ENCODE data around the gene DCDC2C. TPM values are rescaled to one million over a fixed set of nuclear protein-coding genes. Genes with fewer than 3 reads are reported as not detected.

DCDC2C gene
- polyA plus RNA-seq, 4 donors = 0.17 to 0.92 (median 0.39) TPM; not detected in 1

DNA sequence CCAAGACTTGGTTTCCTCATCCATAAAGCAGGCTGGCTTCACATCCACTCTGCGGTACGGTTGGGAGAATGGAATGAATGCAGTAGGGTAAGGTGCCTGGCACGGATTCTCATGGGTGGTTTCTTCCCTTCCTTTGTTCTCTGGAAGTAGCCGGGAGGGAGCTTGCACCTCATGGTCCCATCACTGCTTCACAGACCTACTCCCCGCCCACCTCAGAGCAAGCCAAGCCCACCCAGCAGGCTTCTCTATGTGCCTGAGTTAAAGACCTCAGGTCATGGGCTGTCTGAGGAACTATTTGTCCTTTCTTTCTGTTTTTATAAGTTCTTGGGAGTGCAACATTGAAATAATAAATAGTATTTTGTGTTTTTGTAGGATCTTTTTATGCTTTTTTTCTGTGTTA, 3.5 kb downstream of the DCDC2C start:
- DNase-seq (ENCODE audit: low read depth in 4 of 4, low spot score in 2 of 4) = no peak

GRCh38 chr2:3708576-3708975, 5.2 kb downstream of the DCDC2C start:
- no peak for DNase-seq (ENCODE audit: low read depth in 4 of 4, low spot score in 2 of 4)

GRCh38 chr2:3709225-3709624, 5.8 kb downstream of the DCDC2C start:
- no peak for DNase-seq (ENCODE audit: low read depth in 4 of 4, low spot score in 2 of 4)

DNA sequence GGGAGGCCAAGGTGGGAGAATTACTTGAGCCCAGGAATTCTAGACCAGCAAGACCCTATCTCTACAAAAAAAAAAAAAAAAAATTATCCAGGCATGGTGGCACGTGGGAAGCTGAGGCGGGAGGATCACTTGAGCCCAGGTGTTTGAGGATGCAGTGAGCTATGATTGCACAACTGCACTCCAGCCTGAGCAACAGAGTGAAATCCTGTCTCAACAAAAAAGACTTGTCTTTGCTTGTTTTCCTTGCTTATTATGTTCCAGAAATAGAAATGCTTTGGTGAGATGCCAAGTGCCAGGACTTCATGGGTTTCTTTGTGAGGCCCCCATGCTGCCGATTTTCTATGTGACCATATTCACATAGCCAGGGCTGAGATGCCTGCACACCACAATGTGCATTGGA, 9.0 kb downstream of the DCDC2C start:
- DNase-seq (ENCODE audit: low read depth in 4 of 4, low spot score in 2 of 4) = no peak

GRCh38 chr2:3712831-3713503, 9.6 kb downstream of the DCDC2C start:
- peak in 1 of 4 donors; percentile 18 for DNase-seq (ENCODE audit: low read depth in 4 of 4, low spot score in 2 of 4)

GRCh38 chr2:3718679-3719078, 15.3 kb downstream of the DCDC2C start:
- DNase-seq (ENCODE audit: low read depth in 4 of 4, low spot score in 2 of 4) = no peak

DNA sequence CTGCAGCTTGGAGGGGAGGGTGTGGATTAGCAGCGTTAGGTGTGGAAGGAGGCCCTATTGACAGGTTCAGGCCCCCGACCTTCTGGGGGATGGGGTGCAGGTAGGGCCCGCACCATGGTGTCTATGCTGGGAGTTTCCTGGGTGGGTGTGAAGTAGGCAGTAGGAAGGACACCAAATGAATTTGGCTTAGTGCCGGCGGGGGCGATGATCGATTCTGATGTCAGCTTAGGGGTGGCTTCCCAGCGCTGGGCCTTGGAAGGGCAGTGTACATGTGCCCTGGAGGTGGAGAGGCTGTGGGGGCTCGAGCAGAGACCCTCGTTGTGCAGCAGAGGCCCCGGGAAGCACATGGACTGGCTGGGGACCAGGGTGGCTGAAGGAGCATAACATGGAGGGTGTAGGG, 21.6 kb downstream of the DCDC2C start:
- DNase-seq (ENCODE audit: low read depth in 4 of 4, low spot score in 2 of 4) = no peak

DNA sequence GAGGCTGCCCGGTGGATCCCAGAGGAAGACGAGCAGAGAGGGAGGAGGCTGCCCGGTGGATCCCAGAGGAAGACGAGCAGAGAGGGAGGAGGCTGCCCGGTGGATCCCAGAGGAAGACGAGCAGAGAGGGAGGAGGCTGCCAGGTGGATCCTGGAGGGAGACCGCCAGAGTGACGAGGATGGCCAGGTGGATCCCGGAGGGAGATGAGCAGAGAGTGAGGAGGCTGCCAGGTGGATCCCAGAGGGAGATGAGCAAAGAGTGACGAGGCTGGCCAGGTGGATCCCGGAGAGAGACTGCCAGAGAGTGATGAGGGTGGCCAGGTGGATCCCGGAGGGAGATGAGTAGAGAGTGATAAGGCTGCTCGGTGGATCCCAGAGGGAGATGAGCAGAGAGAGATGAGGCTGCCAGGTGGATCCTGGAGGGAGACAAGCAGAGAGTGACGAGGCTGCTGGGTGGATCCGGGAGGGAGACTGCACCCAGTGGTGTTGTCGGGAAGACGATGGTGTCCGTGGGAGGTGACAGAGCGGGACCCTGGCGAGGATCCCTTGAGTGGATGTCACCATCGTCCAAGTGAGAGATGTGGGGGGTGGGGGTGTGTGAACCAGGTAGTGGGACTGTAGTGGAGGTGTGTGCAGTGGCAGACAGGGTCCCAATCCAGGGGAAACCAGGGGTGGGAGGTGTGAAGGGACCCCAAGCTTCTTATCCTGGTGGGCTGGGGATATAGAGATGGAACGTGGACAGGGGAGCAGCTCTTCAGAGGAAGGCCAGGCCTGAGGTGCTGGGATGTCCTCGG, 22.3 kb downstream of the DCDC2C start:
- no peak for DNase-seq (ENCODE audit: low read depth in 4 of 4, low spot score in 2 of 4)

DNA sequence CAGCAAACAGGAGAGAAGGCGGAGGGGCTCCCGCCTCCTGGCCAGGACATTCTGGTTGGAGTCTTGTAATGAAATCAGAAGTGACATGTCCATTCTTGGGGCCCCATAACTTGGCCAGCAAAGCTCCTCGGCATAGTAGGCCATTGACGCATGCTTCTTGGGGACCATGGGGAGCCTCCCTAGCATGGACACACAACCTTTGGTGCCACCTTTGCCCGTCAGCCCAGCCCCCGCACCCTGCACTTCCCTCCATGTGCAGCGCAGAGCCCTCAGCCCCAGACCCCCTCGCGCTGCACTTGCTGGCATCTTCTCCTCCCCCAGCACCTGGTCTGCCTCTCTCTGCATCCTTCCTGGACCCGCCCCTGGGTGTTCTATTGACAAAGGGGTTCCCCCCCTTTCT, 23.1 kb downstream of the DCDC2C start:
- DNase-seq (ENCODE audit: low read depth in 4 of 4, low spot score in 2 of 4) = no peak

- DNase-seq (ENCODE audit: low read depth in 4 of 4, low spot score in 2 of 4) = no peak
These were observed 24.1 kb downstream of the DCDC2C start for GRCh38 chr2:3727397-3728045.

DNA sequence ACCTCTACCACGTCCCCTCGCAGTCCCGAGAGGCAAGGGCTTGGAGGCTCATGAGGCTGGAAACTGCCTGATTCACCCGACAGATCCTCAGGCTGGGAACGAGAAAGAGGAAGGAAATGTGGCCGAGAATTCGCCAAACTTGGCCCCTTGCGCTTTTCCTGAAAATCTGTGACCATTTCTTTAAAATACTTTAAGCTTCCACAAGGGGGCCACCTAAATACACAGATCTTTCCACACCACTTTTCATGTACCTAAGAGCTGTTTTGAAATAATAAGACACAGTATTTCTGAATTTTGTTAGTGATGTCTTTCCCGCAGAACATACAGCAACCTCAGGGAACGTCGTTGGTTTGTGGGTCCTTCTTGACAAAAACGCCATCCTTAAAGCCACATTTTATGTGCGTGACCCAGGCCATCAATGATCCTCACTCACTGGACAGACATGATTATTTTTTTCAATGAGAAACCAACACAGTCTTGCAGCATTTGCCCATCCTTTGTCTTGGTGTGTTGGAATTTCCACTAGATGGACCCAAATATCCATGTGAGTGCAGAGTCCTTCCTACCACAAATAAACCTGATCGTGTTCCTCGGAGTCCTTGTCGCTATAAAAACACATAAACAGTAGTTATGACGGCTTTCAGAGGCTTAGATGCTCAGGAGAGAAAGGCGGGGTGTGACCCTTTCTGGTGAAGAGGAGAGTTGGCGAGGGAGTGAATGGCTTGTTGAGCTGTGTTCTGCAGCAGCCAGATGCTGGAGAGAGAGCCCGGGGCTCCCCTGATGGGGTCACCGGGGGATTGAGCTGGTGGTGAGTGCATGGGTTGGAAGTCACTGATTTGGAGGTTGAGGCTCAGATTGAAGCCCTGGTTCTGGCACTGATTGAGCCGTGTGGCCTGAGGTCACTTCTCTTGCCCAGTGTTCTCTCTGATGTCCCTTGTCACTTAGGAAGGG, 25.0 kb downstream of the DCDC2C start:
- peak; percentile 48 to 75 (median 60) for DNase-seq (ENCODE audit: low read depth in 4 of 4, low spot score in 2 of 4)

GRCh38 chr2:3729055-3729448, 25.7 kb downstream of the DCDC2C start:
- no peak for DNase-seq (ENCODE audit: low read depth in 4 of 4, low spot score in 2 of 4)

DNA sequence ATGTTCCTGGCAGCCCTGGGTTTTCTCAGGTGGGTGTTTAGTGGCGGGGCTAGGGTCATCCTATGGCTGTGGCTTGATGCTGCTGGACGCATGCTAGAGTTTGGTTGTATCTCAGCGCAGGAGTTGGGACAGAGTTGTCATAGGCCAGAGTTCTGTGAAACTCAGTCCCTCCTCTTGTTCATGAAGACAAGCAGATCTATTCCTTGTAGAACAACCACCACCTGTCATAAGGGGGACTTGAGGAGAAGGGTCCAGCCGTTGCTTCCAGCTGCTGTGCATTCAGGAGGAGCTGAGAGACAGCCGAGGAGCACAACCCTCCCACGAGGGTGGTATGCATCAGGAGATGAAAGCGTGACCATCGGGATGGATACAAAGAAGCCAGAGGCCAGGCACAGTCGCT, 26.4 kb downstream of the DCDC2C start:
- DNase-seq (ENCODE audit: low read depth in 4 of 4, low spot score in 2 of 4) = no peak

DNA sequence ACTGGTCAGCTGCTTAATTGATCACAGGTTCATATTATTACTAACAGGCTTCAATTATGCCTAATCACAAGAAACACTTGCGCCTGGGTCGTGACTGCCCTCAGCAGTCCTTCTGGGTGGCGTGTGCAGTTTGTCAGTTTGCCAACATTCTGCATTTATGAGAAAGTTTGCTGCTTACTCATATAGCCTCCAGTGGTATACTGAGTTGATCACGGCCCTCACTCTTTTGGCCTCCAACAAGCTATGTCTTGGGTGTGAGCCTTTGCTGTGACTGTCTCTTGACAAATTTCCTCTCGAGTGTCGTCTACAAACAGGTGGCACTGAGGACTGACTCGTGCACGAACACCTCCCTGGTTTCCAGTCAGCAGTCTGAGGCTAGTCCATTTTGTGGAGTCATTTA, 27.3 kb downstream of the DCDC2C start:
- no peak for DNase-seq (ENCODE audit: low read depth in 4 of 4, low spot score in 2 of 4)

DNA sequence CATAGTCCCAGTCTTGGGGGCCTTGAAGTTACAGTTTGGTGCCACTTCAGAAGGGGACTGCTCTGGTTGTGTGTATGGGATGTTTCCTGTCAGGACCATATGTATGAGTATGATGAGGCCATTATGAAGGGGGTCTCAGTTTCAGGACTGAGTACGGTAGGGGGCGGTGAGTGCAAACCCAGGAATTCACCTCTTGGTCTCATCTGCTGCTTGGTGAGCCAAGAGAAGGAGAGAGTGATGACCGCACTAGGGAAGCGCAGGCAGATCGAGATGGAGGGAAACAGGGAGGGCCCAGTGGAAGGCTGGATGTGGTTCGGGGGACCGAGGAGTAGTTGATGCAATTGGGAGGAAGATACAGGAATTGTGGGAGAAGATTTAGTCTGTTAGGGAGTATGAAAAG, 28.5 kb downstream of the DCDC2C start:
- DNase-seq (ENCODE audit: low read depth in 4 of 4, low spot score in 2 of 4) = no peak

- DNase-seq (ENCODE audit: low read depth in 4 of 4, low spot score in 2 of 4) = no peak
These were observed 32.7 kb downstream of the DCDC2C start for GRCh38 chr2:3736112-3736511.

DNA sequence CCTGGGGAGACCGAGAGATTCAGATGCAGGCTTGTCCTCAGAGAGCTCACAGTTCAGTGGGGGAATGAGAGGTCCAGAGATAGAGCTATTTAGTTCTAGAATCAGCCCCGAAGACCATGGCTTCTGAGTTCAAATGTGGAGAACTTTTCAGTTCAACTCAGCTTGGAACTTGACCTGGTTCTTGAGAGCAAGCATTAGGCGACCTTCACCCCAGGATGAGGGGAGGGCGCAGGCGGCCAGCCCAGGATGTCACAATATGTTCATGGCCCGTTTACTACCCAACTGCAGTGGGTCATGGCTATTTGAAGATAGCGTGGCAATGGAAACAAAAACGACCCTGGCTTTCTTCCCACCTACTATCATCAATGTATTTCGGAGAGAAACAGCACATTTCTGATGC, 33.8 kb downstream of the DCDC2C start:
- DNase-seq (ENCODE audit: low read depth in 4 of 4, low spot score in 2 of 4) = no peak

- DNase-seq (ENCODE audit: low read depth in 4 of 4, low spot score in 2 of 4) = no peak
These were observed 35.1 kb downstream of the DCDC2C start for GRCh38 chr2:3738454-3738853.

- no peak for DNase-seq (ENCODE audit: low read depth in 4 of 4, low spot score in 2 of 4)
These were observed 35.9 kb downstream of the DCDC2C start for GRCh38 chr2:3739313-3739712.

GRCh38 chr2:3741396-3741795, 38.0 kb downstream of the DCDC2C start:
- no peak for DNase-seq (ENCODE audit: low read depth in 4 of 4, low spot score in 2 of 4)
